ENCODE results near the gene SCO1.
"Not testable (repeated sequence)": the region's sequence is repeated elsewhere in the genome, so short reads cannot be mapped to it uniquely, and the experiment has no call there.

SCO1 gene

GRCh38 chr17:10733666-10734065 lies 36.3 kb upstream of the SCO1 start:
- no peak for DNase-seq (ENCODE audit: low spot score)
- in situ Hi-C loops (cut with MboI; ENCODE audit: low pct_unique_long_range_greater_than_20kb, low sequenced_read_pairs, unreplicated experiment): no loop called here
- TF ChIP-seq CTCF (IDR thresholded peaks at IDR 0.05; ENCODE audit: extremely low read depth, insufficient read depth, missing control alignments): no peak

GRCh38 chr17:10732121-10732520 lies 34.8 kb upstream of the SCO1 start:
- DNase-seq (ENCODE audit: low spot score); in situ Hi-C loops (cut with MboI; ENCODE audit: low pct_unique_long_range_greater_than_20kb, low sequenced_read_pairs, unreplicated experiment): not testable (repeated sequence)

- in situ Hi-C loops (cut with MboI; ENCODE audit: low pct_unique_long_range_greater_than_20kb, low sequenced_read_pairs, unreplicated experiment): no loop called here
- no peak for TF ChIP-seq CTCF (IDR thresholded peaks at IDR 0.05; ENCODE audit: extremely low read depth, insufficient read depth, missing control alignments)
- DNase-seq (ENCODE audit: low spot score): no peak
These were observed 34.1 kb upstream of the SCO1 start for GRCh38 chr17:10731408-10731879.

- DNase-seq (ENCODE audit: low spot score); in situ Hi-C loops (cut with MboI; ENCODE audit: low pct_unique_long_range_greater_than_20kb, low sequenced_read_pairs, unreplicated experiment): not testable (repeated sequence)
These were observed 32.9 kb upstream of the SCO1 start for GRCh38 chr17:10730247-10730646.

GRCh38 chr17:10729334-10730193 lies 32.2 kb upstream of the SCO1 start, which contains the start of gene TMEM220:
Gene TMEM220 (minus strand): TSS chr17:10730023. CDS start chr17:10729851, 172 bp downstream.
- no peak for TF ChIP-seq CTCF (IDR thresholded peaks at IDR 0.05; ENCODE audit: extremely low read depth, insufficient read depth, missing control alignments)
- in situ Hi-C loops (cut with MboI; ENCODE audit: low pct_unique_long_range_greater_than_20kb, low sequenced_read_pairs, unreplicated experiment): no loop called here
- DNase-seq (ENCODE audit: low spot score): peak; percentile 65

GRCh38 chr17:10728331-10728892 lies 31.1 kb upstream of the SCO1 start:
- DNase-seq (ENCODE audit: low spot score): no peak
- in situ Hi-C loops (cut with MboI; ENCODE audit: low pct_unique_long_range_greater_than_20kb, low sequenced_read_pairs, unreplicated experiment): no loop called here
- TF ChIP-seq CTCF (IDR thresholded peaks at IDR 0.05; ENCODE audit: extremely low read depth, insufficient read depth, missing control alignments): no peak

GRCh38 chr17:10727192-10727591 lies 29.9 kb upstream of the SCO1 start:
- no peak for TF ChIP-seq CTCF (IDR thresholded peaks at IDR 0.05; ENCODE audit: extremely low read depth, insufficient read depth, missing control alignments)
- in situ Hi-C loops (cut with MboI; ENCODE audit: low pct_unique_long_range_greater_than_20kb, low sequenced_read_pairs, unreplicated experiment): no loop called here
- no peak for DNase-seq (ENCODE audit: low spot score)
